Smooth muscle cell (in vitro differentiated cells): Measurements from ENCODE around the gene SMIM44. TPM values are rescaled to one million over a fixed set of nuclear protein-coding genes. Genes with fewer than 3 reads are reported as not detected.

Experiments used
- DNase-seq: peaks from one replicate; lab custom pipeline; 2025; ENCODE audit not compliant: unreplicated experiment; lab: John Stamatoyannopoulos, UW
- H2AFZ ChIP-seq: fragments of 200-600 bp; sonication (generic); 2 replicates; pipeline ENCODE4 v1.6.0; 2016; ENCODE audit warnings: antibody characterized with exemption, low read depth, mild to moderate bottlenecking
- H3F3A ChIP-seq: fragments of 200-600 bp; sonication (generic); 2 replicates; pipeline ENCODE4 v1.6.0; 2017; ENCODE audit warnings: antibody characterized with exemption, low read depth
- H3K27ac ChIP-seq: fragments of 200-600 bp; sonication (generic); 2 replicates; pipeline ENCODE4 v1.5.1; 2016; ENCODE audit warnings: low read depth, mild to moderate bottlenecking
- H3K27me3 ChIP-seq: fragments of 200-600 bp; sonication (generic); 2 replicates; pipeline ENCODE4 v1.6.1; 2016; ENCODE audit warnings: low read depth, mild to moderate bottlenecking
- H3K36me3 ChIP-seq: fragments of 200-600 bp; sonication (generic); 2 replicates; pipeline ENCODE4 v1.5.1; 2016; ENCODE audit warnings: low read depth
- H3K4me1 ChIP-seq: fragments of 200-600 bp; sonication (generic); 2 replicates; pipeline ENCODE4 v1.5.1; 2016; ENCODE audit warnings: low read depth
- H3K4me2 ChIP-seq: fragments of 200-600 bp; sonication (generic); 2 replicates; pipeline ENCODE4 v1.6.0; 2016; ENCODE audit warnings: mild to moderate bottlenecking
- H3K4me3 ChIP-seq: fragments of 200-600 bp; sonication (generic); 2 replicates; pipeline ENCODE4 v1.5.1; 2016; ENCODE audit warnings: mild to moderate bottlenecking
- H3K79me2 ChIP-seq: fragments of 200-600 bp; sonication (generic); 2 replicates; pipeline ENCODE4 v1.6.0; 2016; ENCODE audit warnings: low read depth, mild to moderate bottlenecking
- H3K9ac ChIP-seq: fragments of 200-600 bp; sonication (generic); 2 replicates; pipeline ENCODE4 v1.6.0; 2016; ENCODE audit warnings: low read depth
- H3K9me3 ChIP-seq: fragments of 200-600 bp; sonication (generic); replicated peaks from 2 replicates; pipeline ENCODE4 v1.5.1; 2016; ENCODE audit warnings: low read depth
- H4K20me1 ChIP-seq: fragments of 200-600 bp; sonication (generic); 2 replicates; pipeline ENCODE4 v1.6.0; 2016; ENCODE audit warnings: low read depth
- WGBS: methylation state at CpG from one replicate; pipeline ENCODE4 v1.1.7; 2016; ENCODE audit warnings: low lambda C conversion rate; 5-methylcytosine and 5-hydroxymethylcytosine counted together
- polyA plus RNA-seq: library from polyadenylated mRNA; unstranded; fragments of >200 nt; fragmentation: Nextera tagmentation; extraction: Ambion mirVana; gene quantifications from 2 replicates; pipeline ENCODE4 v1.2.1, GENCODE V29; 2016
- total RNA-seq: library from RNA; depleted of rRNA; stranded (reverse); fragments of >200 nt; gene quantifications from 2 replicates; pipeline ENCODE4 v1.2.3, GENCODE V29; 2014
- TF ChIP-seq, protein P1 (sequence below): fragments of 200-600 bp; sonication (generic); IDR thresholded peaks from 2 replicates; pipeline ENCODE4 v1.5.1; 2017; ENCODE audit warnings: borderline replicate concordance, mild to moderate bottlenecking, antibody characterized with exemption; ENCODE audit not compliant: insufficient read depth, poor library complexity, severe bottlenecking

SMIM44 gene
- total and polyA plus RNA-seq, 2 experiments from 2014 or later: not detected

DNA sequence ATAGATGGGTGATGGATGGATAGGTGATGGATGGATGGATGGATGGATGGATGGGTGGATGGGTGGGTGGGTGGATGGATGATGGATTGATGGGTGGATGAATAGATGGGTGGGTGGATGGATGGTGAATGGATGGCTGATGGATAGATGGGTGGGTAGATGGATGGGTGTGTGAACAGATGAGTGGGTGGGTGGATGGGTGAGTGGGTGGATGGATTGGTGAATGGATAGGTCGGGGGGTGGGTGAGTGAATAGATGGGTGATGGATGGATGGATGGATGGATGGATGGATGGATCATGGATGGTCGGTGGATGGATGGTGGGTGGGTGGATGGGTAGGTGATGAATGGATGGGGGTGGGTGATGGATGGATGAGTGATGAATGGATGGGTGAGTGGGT, 6.4 kb downstream of the SMIM44 start:
- WGBS: no CpG with 5 or more reads among the region's 2 CpGs
- Histone ChIP-seq H3K36me3 (no peaks in the 10 kb centered on the region), H3K9me3 (no peaks in the 10 kb centered on the region), H3K79me2 (no peaks in the 10 kb centered on the region), H3K27ac (no peak overlapping the region), H3K4me3 (no peak overlapping the region), H4K20me1 (no peaks in the 10 kb centered on the region), H3K4me1 (no peaks in the 10 kb centered on the region), H3K9ac (no peak overlapping the region), H3F3A (no peaks in the 10 kb centered on the region), H3K27me3 (no peaks in the 10 kb centered on the region), H3K4me2 (no peak overlapping the region), H2AFZ (no peak overlapping the region)
- TF ChIP-seq, protein P1, sequence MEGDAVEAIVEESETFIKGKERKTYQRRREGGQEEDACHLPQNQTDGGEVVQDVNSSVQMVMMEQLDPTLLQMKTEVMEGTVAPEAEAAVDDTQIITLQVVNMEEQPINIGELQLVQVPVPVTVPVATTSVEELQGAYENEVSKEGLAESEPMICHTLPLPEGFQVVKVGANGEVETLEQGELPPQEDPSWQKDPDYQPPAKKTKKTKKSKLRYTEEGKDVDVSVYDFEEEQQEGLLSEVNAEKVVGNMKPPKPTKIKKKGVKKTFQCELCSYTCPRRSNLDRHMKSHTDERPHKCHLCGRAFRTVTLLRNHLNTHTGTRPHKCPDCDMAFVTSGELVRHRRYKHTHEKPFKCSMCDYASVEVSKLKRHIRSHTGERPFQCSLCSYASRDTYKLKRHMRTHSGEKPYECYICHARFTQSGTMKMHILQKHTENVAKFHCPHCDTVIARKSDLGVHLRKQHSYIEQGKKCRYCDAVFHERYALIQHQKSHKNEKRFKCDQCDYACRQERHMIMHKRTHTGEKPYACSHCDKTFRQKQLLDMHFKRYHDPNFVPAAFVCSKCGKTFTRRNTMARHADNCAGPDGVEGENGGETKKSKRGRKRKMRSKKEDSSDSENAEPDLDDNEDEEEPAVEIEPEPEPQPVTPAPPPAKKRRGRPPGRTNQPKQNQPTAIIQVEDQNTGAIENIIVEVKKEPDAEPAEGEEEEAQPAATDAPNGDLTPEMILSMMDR: no peak
- DNase-seq: no peak

GRCh38 chr19:3475449-3475848, 7.8 kb downstream of the SMIM44 start:
- WGBS: 100% methylated on average over 1 of the region's 4 CpGs
- Histone ChIP-seq H4K20me1 (no peaks in the 10 kb centered on the region), H3K4me3 (no peak overlapping the region), H3K9ac (no peak overlapping the region), H3K27me3 (no peaks in the 10 kb centered on the region), H3K79me2 (no peaks in the 10 kb centered on the region), H3K36me3 (no peaks in the 10 kb centered on the region), H3K4me1 (no peaks in the 10 kb centered on the region), H3K27ac (no peak overlapping the region), H2AFZ (no peak overlapping the region), H3K4me2 (no peak overlapping the region), H3F3A (no peaks in the 10 kb centered on the region), H3K9me3 (no peaks in the 10 kb centered on the region)
- TF ChIP-seq, protein P1: no peak
- DNase-seq: no peak

DNA sequence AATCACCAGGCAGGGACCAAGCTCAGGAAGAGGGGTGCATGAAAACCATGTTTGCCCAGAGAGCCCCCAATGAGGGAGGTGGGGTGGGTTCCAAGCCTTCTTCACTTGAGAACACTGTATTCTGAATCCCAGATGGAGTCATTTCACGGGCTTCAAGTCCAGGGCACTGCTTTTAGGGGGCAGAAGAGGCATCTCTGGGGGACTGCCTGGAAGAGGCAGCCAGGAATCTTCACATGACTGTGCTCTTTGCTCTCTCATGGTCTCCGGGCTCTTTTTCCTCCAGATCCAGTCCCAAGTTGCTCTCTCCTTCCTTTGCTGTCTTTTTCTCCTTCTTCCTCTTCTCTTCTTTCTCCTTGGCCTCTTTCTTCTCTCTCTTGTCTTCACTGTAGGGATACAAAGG, 8.6 kb downstream of the SMIM44 start:
- WGBS: 76% methylated on average over 2 of the region's 2 CpGs
- Histone ChIP-seq H3F3A (no peaks in the 10 kb centered on the region), H3K9ac (no peak overlapping the region), H3K27me3 (no peaks in the 10 kb centered on the region), H3K9me3 (no peaks in the 10 kb centered on the region), H3K4me2 (no peak overlapping the region), H3K36me3 (no peaks in the 10 kb centered on the region), H3K4me1 (no peaks in the 10 kb centered on the region), H3K79me2 (no peaks in the 10 kb centered on the region), H2AFZ (no peak overlapping the region), H4K20me1 (no peaks in the 10 kb centered on the region), H3K4me3 (no peak overlapping the region), H3K27ac (no peak overlapping the region)
- DNase-seq: no peak
- TF ChIP-seq, protein P1: no peak

DNA sequence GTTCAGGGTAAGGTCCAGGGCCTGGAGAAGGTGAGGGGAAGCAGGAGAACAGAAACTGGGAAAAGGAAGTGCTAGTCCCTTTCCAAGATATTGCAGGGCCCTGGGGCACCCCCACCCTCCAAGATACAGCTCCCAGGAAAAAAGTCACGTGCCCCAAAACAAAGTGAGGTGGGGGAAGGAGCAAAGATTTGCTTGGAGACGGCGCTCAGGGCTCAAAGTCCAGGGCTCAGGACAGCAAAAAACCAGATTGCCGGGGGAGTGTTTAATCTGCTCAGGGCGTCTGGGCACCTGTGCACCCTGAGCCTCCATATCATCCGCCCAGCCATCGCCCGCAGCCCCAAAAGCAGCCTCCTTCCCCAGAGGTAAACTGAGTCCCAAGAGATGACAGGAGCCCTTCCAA, 9.2 kb downstream of the SMIM44 start:
- H2AFZ ChIP-seq: no peak overlapping the region
- H3K9ac ChIP-seq: no peak overlapping the region
- H3K27ac ChIP-seq: no peak overlapping the region
- TF ChIP-seq, protein P1: no peak
- H3K9me3 ChIP-seq: no peaks in the 10 kb centered on the region
- H3K27me3 ChIP-seq: no peaks in the 10 kb centered on the region
- no peaks in the 10 kb centered on the region for H3K4me1 ChIP-seq
- H4K20me1 ChIP-seq: no peaks in the 10 kb centered on the region
- no peak for DNase-seq
- no peak overlapping the region for H3K4me2 ChIP-seq
- no peaks in the 10 kb centered on the region for H3K79me2 ChIP-seq
- WGBS: 81% methylated on average over 8 of the region's 8 CpGs
- no peaks in the 10 kb centered on the region for H3K36me3 ChIP-seq
- no peak overlapping the region for H3K4me3 ChIP-seq
- H3F3A ChIP-seq: no peaks in the 10 kb centered on the region
